K562 (cell line): ENCODE data around the gene HMOX2. TPM values are rescaled to one million over a fixed set of nuclear protein-coding genes. Genes with fewer than 3 reads are reported as not detected.
A peak's percentile ranks its signal among the peaks of the same experiment; 100 is the strongest.

Source experiments
- ATAC-seq: fragments of 200-7000 bp; cut with Tn5 transposase; 3 replicates; pipeline ENCODE4 v1.9.1; 2020; ENCODE audit warnings: moderate library complexity
- BruUV-seq: library from RNA; stranded (reverse); fragments of 400-500 nt; replicated peaks from 2 replicates; lab custom pipeline; 2021; lab: Mats Ljungman, UMichigan
- CTCF ChIA-PET: fragments of 300-600 bp; formaldehyde crosslinking; extraction: SDS; loops from one replicate; lab custom pipeline; 2021; ENCODE audit warnings: low intra/inter-chr PET ratio; lab: Yijun Ruan, JAX
- POLR2A ChIA-PET: fragments of 300-600, 350-650 bp; sonication (Branson Sonifier 250); formaldehyde crosslinking; extraction: SDS; loops from one replicate; lab custom pipeline; 2021; ENCODE audit warnings: antibody characterized with exemption, inconsistent platforms; lab: Yijun Ruan, JAX
- DNase-seq, 4 experiments: peaks; one replicate each; pipeline versions ENCODE4 v3.0.0 to v3.0.0-alpha.2; 2011 to 2018; ENCODE audit warnings: low spot score in 3 of 4, mixed read lengths in 3 of 4; ENCODE audit errors: extremely low read depth in 1 of 4
- FAIRE-seq: peaks from 2 replicates; lab custom pipeline; 2011; peaks lifted over from hg19 to GRCh38; lab: Jason Lieb, UNC
- H2AFZ ChIP-seq: 2 replicates; pipeline ENCODE4 v1.6.0; 2011; ENCODE audit warnings: low read depth, low read length, control low read depth, inconsistent platforms
- H3K27ac ChIP-seq: fragments of 200-600 bp; 3 replicates; pipeline ENCODE4 v1.8.0; 2011; ENCODE audit warnings: low read depth, mild to moderate bottlenecking, control low read depth, inconsistent platforms, low read length, moderate library complexity, mixed read lengths; ENCODE audit errors: extremely low read depth
- H3K27me3 ChIP-seq, 2 experiments: fragments of 300-600 bp in 1 of 2; 2 replicates in 1 of 2; 3 replicates in 1 of 2; pipeline versions ENCODE4 v1.6.0 to v1.8.0; 2011; ENCODE audit warnings: inconsistent platforms in 2 of 2, low read length in 2 of 2, mild to moderate bottlenecking in 1 of 2, mixed read lengths in 1 of 2, moderate library complexity in 1 of 2; ENCODE audit not compliant: control insufficient read depth in 2 of 2, insufficient read depth in 2 of 2
- H3K36me3 ChIP-seq: fragments of 300-600 bp; 3 replicates; pipeline ENCODE4 v1.8.0; 2011; ENCODE audit warnings: mild to moderate bottlenecking, low read length, inconsistent platforms; ENCODE audit not compliant: control insufficient read depth, insufficient read depth
- H3K4me1 ChIP-seq, 2 experiments: fragments of 200-600 bp in 1 of 2; replicated peaks in 1 of 2; 2 replicates in 1 of 2; 3 replicates in 1 of 2; pipeline versions ENCODE4 v1.5.1 to v1.8.0; 2011; ENCODE audit warnings: inconsistent platforms in 2 of 2, low read length in 2 of 2, mild to moderate bottlenecking in 1 of 2, mixed read lengths in 1 of 2, moderate library complexity in 1 of 2; ENCODE audit not compliant: control insufficient read depth in 2 of 2, insufficient read depth in 2 of 2
- H3K4me2 ChIP-seq: 2 replicates; pipeline ENCODE4 v1.6.1; 2011; ENCODE audit warnings: low read length, control low read depth, inconsistent platforms, mixed read lengths; ENCODE audit not compliant: insufficient read depth
- H3K4me3 ChIP-seq: fragments of 200-600 bp; sonication (generic), shearing (Covaris generic); 2 replicates; pipeline ENCODE4 v1.5.1; 2016; ENCODE audit warnings: control low read depth, inconsistent platforms
- H3K79me2 ChIP-seq: fragments of 200-600 bp; 3 replicates; pipeline ENCODE4 v1.8.0; 2011; ENCODE audit warnings: low read length, inconsistent platforms; ENCODE audit not compliant: control insufficient read depth, insufficient read depth
- H3K9ac ChIP-seq, 2 experiments: 2 replicates each; pipeline versions ENCODE4 v1.6.0 to v1.6.1; 2011; ENCODE audit warnings: low read depth in 2 of 2, low read length in 2 of 2, control low read depth in 1 of 2, inconsistent platforms in 1 of 2, mild to moderate bottlenecking in 1 of 2, mixed read lengths in 1 of 2; ENCODE audit not compliant: insufficient read depth in 1 of 2
- H3K9me1 ChIP-seq: one replicate; pipeline ENCODE4 v1.6.0; 2011; ENCODE audit warnings: inconsistent platforms, mild to moderate bottlenecking, low read length, moderate library complexity; ENCODE audit not compliant: control insufficient read depth, insufficient read depth
- H3K9me3 ChIP-seq: replicated peaks from 2 replicates; pipeline ENCODE4 v1.5.1; 2011; ENCODE audit warnings: low read depth, low read length, inconsistent platforms; ENCODE audit not compliant: control insufficient read depth, insufficient read depth
- H4K20me1 ChIP-seq: replicated peaks from 2 replicates; pipeline ENCODE4 v1.6.1; 2011; ENCODE audit warnings: low read length, inconsistent platforms, mixed read lengths; ENCODE audit not compliant: control insufficient read depth, insufficient read depth
- ATF3 ChIP-seq, 2 experiments: fragments of 450-650 bp in 1 of 2; sonication (generic) in 1 of 2; formaldehyde crosslinking in 1 of 2; IDR thresholded peaks in 1 of 2; conservative IDR thresholded peaks in 1 of 2; 2 replicates each; pipeline versions ENCODE4 v1.6.1 to v1.8.1; 2016 to 2023; ENCODE audit warnings: mild to moderate bottlenecking in 2 of 2, moderate library complexity in 2 of 2, inconsistent platforms in 1 of 2, missing genetic modification reagents in 1 of 2
- CTCF ChIP-seq, 3 experiments: IDR thresholded peaks in 2 of 3; conservative IDR thresholded peaks in 1 of 3; 2 replicates each; pipeline ENCODE4 v1.5.1; 2011 to 2012; ENCODE audit warnings: low read length in 3 of 3, mild to moderate bottlenecking in 3 of 3, control low read depth in 2 of 3, improper control_type of control experiment in 1 of 3, inconsistent platforms in 1 of 3, low read depth in 1 of 3, mixed read lengths in 1 of 3, moderate library complexity in 1 of 3; ENCODE audit not compliant: insufficient read depth in 2 of 3
- NRF1 ChIP-seq, 2 experiments: fragments of 450-650 bp; IDR thresholded peaks in 1 of 2; conservative IDR thresholded peaks in 1 of 2; 2 replicates each; pipeline ENCODE4 v1.6.1; 2014; ENCODE audit warnings: mild to moderate bottlenecking in 2 of 2
- XRCC4 ChIP-seq: IDR thresholded peaks from one replicate; pipeline ENCODE4 v1.6.1; 2011; ENCODE audit not compliant: insufficient read depth, insufficient read length; ENCODE audit errors: extremely low read depth
- WGBS: fragments of 100-300 bp; shearing (Covaris generic); methylation state at CpG from one replicate; pipeline ENCODE4 v1.1.6; 2016; ENCODE audit warnings: low coverage, mixed read lengths; ENCODE audit not compliant: insufficient coverage; ENCODE audit errors: missing lambda C conversion rate; 5-methylcytosine and 5-hydroxymethylcytosine counted together
- in situ Hi-C: fragments of 300-500 bp; cut with MboI; formaldehyde crosslinking; loops from 4 replicates; pipeline ENCODE4 v1.15.0; 2018; ENCODE audit warnings: inconsistent platforms, mixed read lengths
- intact Hi-C: fragments of 100-400 bp; cut with micrococcal nuclease; formaldehyde crosslinking; loops from 2 replicates; pipeline ENCODE4 v1.14.2; 2022
- polyA plus RNA-seq, 8 experiments: library from polyadenylated mRNA; depleted of rRNA in 4 of 8; stranded (reverse) in 5 of 8; unstranded in 3 of 8; fragments of >200 nt; fragmentation: Nextera tagmentation in 2 of 8; fragmentation: Illumina TruSeq in 1 of 8; extraction: Ambion mirVana in 2 of 8; extraction: Trizol in 1 of 8; gene quantifications; 2 replicates each; pipeline versions ENCODE4 v1.2.1 to v1.2.3, GENCODE V29; 2011 to 2014; ENCODE audit warnings: inconsistent platforms in 1 of 8, missing spikeins in 1 of 8
- total RNA-seq, 7 experiments: library from RNA; depleted of rRNA in 6 of 7; stranded (reverse); fragments of >200 nt in 6 of 7; fragmentation: Illumina TruSeq in 2 of 7; extraction: Trizol in 2 of 7; gene quantifications; 2 replicates each; pipeline versions ENCODE4 v1.2.1 to v1.2.3, GENCODE V29; 2011 to 2021; ENCODE audit warnings: low replicate concordance in 1 of 7

HMOX2 gene
- total and polyA plus RNA-seq, 9 of the 15 experiments (the other 6 are each of a cell fraction or from before 2014, with no cell fraction given): 26.8 to 87.4 (median 57.4) TPM

GRCh38 chr16:4477966-4478365, 1.8 kb downstream of the HMOX2 start:
- no peaks in the 10 kb centered on the region for H3K9me3 ChIP-seq
- H3K79me2 ChIP-seq: peaks cover 78% of the 10 kb centered on the region
- ATAC-seq (no peak), DNase-seq (no peak), FAIRE-seq (no peak)
- no peaks in the 10 kb centered on the region for H3K27me3 ChIP-seq
- peak; percentile 58 for TF ChIP-seq ATF3 (IDR thresholded peaks at IDR 0.05)
- no peak for TF ChIP-seq ATF3 (CRISPR knock-in tag; conservative IDR thresholded peaks at IDR 0.05)
- TF ChIP-seq XRCC4: no peak
- TF ChIP-seq CTCF (IDR thresholded peaks at IDR 0.05 in 2 of 3, conservative IDR thresholded peaks at IDR 0.05 in 1 of 3; ENCODE audit: insufficient read depth in 2 of 3, low read depth in 1 of 3, low read length in 3 of 3): peak; percentile 12 to 21 (median 14); a peak in 2 of 6 replicates
- peak in 1 of 2 experiments; percentile 24; a peak in 1 of 4 replicates for TF ChIP-seq NRF1 (conservative IDR thresholded peaks at IDR 0.05 in 1 of 2, IDR thresholded peaks at IDR 0.05 in 1 of 2)
- peak overlapping the region; percentile 97; the same call in 1 of the 2 replicates for H3K4me2 ChIP-seq
- H3K4me1 ChIP-seq: peaks cover 10 to 35% of the 10 kb centered on the region in 2 experiments; a peak in 4 of 5 replicates
- BruUV-seq: no TSS peak
- no peak overlapping the region for H2AFZ ChIP-seq
- 54% methylated on average over 2 of the region's 2 CpGs for WGBS
- ChIA-PET POLR2A (interaction anchor here (0.7 to 2.7 kb wide), 3 partner anchors 9 to 29 kb away, joined by 3 to 18 read pairs (median 6); no protein-coding TSS in a partner anchor), CTCF (interaction anchor here (0.6 kb wide), 1 partner anchor 70 kb away, joined by 3 read pairs; no protein-coding TSS in a partner anchor)
- peaks cover 7% of the 10 kb centered on the region for H3K9me1 ChIP-seq
- no peaks in the 10 kb centered on the region for H4K20me1 ChIP-seq
- peaks cover 15% of the 10 kb centered on the region for H3K36me3 ChIP-seq
- intact Hi-C loops: no loop called here
- 0 out of 4 replicates have a peak overlapping the region, but pooled peaks of 1 of the 2 experiments have one; percentile 14 for H3K9ac ChIP-seq
- H3K4me3 ChIP-seq: peak overlapping the region; percentile 79; the same call in 1 of the 2 replicates
- no peak overlapping the region for H3K27ac ChIP-seq
- in situ Hi-C loops: no loop called here
